Heart left ventricle (tissue), 16 donors: ENCODE data around the gene DTWD2. TPM values are rescaled to one million over a fixed set of nuclear protein-coding genes. Genes with fewer than 3 reads are reported as not detected.

ENCODE experiments used
- ATAC-seq, 4 donors: fragments of 200-7000 bp; cut with Tn5 transposase; one replicate each; pipeline ENCODE4 v1.9.1; 2020 to 2022; ENCODE audit warnings: moderate library complexity in 4 of 4, mild to moderate bottlenecking in 3 of 4, moderate number of reproducible peaks in 1 of 4
- DNase-seq, 5 donors: peaks; one replicate each; pipeline ENCODE4 v3.0.0-alpha.2; 2020
- H3K27ac ChIP-seq, 12 donors: fragments of 200-600 bp; sonication (generic) in 4 of 12; one replicate each; pipeline versions ENCODE4 v1.5.0 to v1.8.0; 2016 to 2022; ENCODE audit warnings: mild to moderate bottlenecking in 2 of 12
- H3K27me3 ChIP-seq, 9 donors: fragments of 200-600 bp; sonication (generic) in 2 of 9; one replicate each; pipeline versions ENCODE4 v1.5.1 to v1.8.0; 2016 to 2022; ENCODE audit warnings: mild to moderate bottlenecking in 3 of 9
- H3K36me3 ChIP-seq, 9 donors: fragments of 200-600 bp; sonication (generic) in 2 of 9; one replicate each; pipeline versions ENCODE4 v1.5.0 to v1.8.0; 2018 to 2022; ENCODE audit warnings: mild to moderate bottlenecking in 2 of 9
- H3K4me1 ChIP-seq, 12 donors: fragments of 200-600 bp; sonication (generic) in 4 of 12; one replicate each; pipeline versions ENCODE4 v1.5.0 to v1.8.0; 2016 to 2022; ENCODE audit warnings: mild to moderate bottlenecking in 3 of 12
- H3K4me3 ChIP-seq, 12 donors: fragments of 200-600 bp; sonication (generic) in 4 of 12; one replicate each; pipeline versions ENCODE4 v1.5.0 to v1.8.0; 2017 to 2022; ENCODE audit warnings: mild to moderate bottlenecking in 9 of 12, moderate library complexity in 4 of 12
- H3K9me3 ChIP-seq, 12 donors: fragments of 200-600 bp; sonication (generic) in 4 of 12; one replicate each; pipeline versions ENCODE4 v1.5.0 to v1.8.0; 2016 to 2022; ENCODE audit warnings: mild to moderate bottlenecking in 1 of 12
- POLR2A ChIP-seq, 2 donors: fragments of 450-650 bp; IDR thresholded peaks; one replicate each; pipeline ENCODE4 v1.6.1; 2017; ENCODE audit warnings: antibody characterized with exemption in 2 of 2, mild to moderate bottlenecking in 2 of 2, moderate library complexity in 2 of 2
- WGBS, 4 donors: extraction: QIAGEN DNeasy Blood & Tissue Kit in 2 of 4; methylation state at CpG; one replicate each; pipeline versions ENCODE4 v1.1.5 to v1.1.7; 2013 to 2018; 5-methylcytosine and 5-hydroxymethylcytosine counted together
- intact Hi-C, 10 donors: fragments of 100-400 bp; cut with DNase I; formaldehyde crosslinking; loops; one replicate each; pipeline versions ENCODE4 v1.11.1 to v1.14.2; 2022
- polyA plus RNA-seq, 2 donors: library from polyadenylated mRNA; stranded (reverse); fragments of 200-250 nt; gene quantifications; one replicate each; pipeline ENCODE4 v1.2.3, GENCODE V29; 2013
- total RNA-seq, 9 donors: library from RNA; depleted of rRNA in 2 of 9; stranded (reverse); fragments of >200 nt in 2 of 9; fragmentation: NEBNext Ultra II Directional in 3 of 9; extraction: Animal tissue kit (Norgen Biotek cat#: 25700) in 3 of 9; gene quantifications; one replicate each; pipeline versions ENCODE4 v1.1.0 to v1.2.4, GENCODE V29; 2016 to 2023
- TF ChIP-seq, protein P1 (sequence below), 12 donors: fragments of 200-600 bp; sonication (generic) in 4 of 12; IDR thresholded peaks; one replicate each; pipeline versions ENCODE4 v1.5.0 to v1.8.0; 2018 to 2022; ENCODE audit warnings: antibody characterized with exemption in 12 of 12, mild to moderate bottlenecking in 5 of 12
- donor health status: ischemic (EF 13 %, LVEDD 7.1; RV severe dilation, severe dysfunction).
- donor health status: healthy with polysubstance abuse.
- donor health status: DM: no; HTN: yes; CAD: no.
- donor health status: DM: no; HTN: no; CAD: no.
- donor health status: ischemic (EF 25% LVEDD 6.9; RV normal size, moderate dysfunction).
- donor health status: ischemic (EF 25% LVEDD 5.7; RV mildly dilated, moderate dysfunction).
- donor health status: healthy.
- donor health status: DM: yes; HTN: yes; CAD: no.
- donor health status: ischemic (EF 35%, LVEDD 5.7; RV mildly dilated, moderate dysfunction).
- donor health status: nonischemic (EF 11% LVEDD 7.7; RV severe dilation, severe dysfunction).
- donor health status: DM: yes; HTN: yes; CAD: no.
- donor health status: PGD.
- donor health status: ischemic (EF 29% LVEDD 5.4; RV normal size, mild dysfunction).
- donor health status: nonischemic (EF 23%, LVEDD 6.1; RV moderate dilation, normal function).

Gene DTWD2
- total and polyA plus RNA-seq, 11 donors: 3.2 to 16.0 (median 11.7) TPM

DNA sequence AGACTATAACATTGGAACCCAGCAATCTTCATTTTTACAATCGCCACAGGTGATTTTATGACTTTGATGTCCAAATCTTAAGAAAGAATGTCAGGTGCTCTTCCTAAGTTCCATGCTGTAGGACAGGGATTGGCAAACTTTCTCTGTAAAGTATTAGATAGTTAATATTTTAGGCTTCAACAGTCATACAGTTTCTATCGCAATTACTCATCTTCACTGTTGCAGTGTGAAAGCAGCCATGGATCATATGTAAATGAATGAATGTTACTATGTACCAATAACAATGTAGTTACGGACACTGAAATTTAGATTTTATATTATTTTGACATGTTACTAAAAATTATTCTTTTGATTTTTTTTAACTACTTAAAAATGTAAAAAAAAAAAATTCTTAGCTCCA lies 169.7 kb downstream of the DTWD2 start:
- Histone ChIP-seq H3K36me3 (no peaks in the 10 kb centered on the region), H3K27me3 (no peaks in the 10 kb centered on the region), H3K9me3 (peaks cover 0 to 21% (median 0%) of the 10 kb centered on the region in 12 donors), H3K4me3 (no peak overlapping the region), H3K27ac (no peak overlapping the region), H3K4me1 (no peaks in the 10 kb centered on the region)
- TF ChIP-seq, protein P1, sequence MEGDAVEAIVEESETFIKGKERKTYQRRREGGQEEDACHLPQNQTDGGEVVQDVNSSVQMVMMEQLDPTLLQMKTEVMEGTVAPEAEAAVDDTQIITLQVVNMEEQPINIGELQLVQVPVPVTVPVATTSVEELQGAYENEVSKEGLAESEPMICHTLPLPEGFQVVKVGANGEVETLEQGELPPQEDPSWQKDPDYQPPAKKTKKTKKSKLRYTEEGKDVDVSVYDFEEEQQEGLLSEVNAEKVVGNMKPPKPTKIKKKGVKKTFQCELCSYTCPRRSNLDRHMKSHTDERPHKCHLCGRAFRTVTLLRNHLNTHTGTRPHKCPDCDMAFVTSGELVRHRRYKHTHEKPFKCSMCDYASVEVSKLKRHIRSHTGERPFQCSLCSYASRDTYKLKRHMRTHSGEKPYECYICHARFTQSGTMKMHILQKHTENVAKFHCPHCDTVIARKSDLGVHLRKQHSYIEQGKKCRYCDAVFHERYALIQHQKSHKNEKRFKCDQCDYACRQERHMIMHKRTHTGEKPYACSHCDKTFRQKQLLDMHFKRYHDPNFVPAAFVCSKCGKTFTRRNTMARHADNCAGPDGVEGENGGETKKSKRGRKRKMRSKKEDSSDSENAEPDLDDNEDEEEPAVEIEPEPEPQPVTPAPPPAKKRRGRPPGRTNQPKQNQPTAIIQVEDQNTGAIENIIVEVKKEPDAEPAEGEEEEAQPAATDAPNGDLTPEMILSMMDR (IDR thresholded peaks at IDR 0.05): no peak
- no peak for TF ChIP-seq POLR2A (IDR thresholded peaks at IDR 0.05)
- DNase-seq: no peak
- ATAC-seq: no peak
- intact Hi-C loops: no loop called here
- 94 to 96% (median 95%) methylated on average over 3 of the region's 3 CpGs for WGBS, 4 donors

DNA sequence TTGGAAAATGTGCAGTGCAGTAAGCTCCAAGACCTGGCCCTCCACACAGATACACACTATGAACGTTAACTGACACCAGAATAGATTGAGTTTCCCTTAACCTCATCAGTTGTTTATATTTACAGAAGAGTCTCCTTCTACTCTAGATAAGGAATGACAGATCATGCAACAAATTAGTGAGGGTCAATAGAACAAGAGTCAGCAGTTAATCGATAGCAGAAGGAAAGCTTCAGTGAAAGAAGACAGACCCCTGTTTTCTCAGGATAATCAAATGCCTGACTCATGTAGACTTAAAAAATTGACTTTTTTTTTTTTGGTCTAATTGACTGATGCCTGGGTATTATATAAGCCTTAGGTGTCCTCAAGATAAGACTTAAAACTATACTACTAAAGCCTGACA lies 179.9 kb downstream of the DTWD2 start:
- TF ChIP-seq, protein P1 (IDR thresholded peaks at IDR 0.05): no peak
- TF ChIP-seq POLR2A (IDR thresholded peaks at IDR 0.05): no peak
- H3K4me3 ChIP-seq: no peak overlapping the region
- no peak for ATAC-seq
- no peaks in the 10 kb centered on the region for H3K4me1 ChIP-seq
- peaks cover 0 to 26% (median 7%) of the 10 kb centered on the region in 12 donors for H3K9me3 ChIP-seq
- no peaks in the 10 kb centered on the region for H3K36me3 ChIP-seq
- no peaks in the 10 kb centered on the region for H3K27me3 ChIP-seq
- DNase-seq: no peak
- H3K27ac ChIP-seq: no peak overlapping the region
- 26 to 45% (median 40%) methylated on average over 2 of the region's 2 CpGs for WGBS, 4 donors
- intact Hi-C loops: no loop called here

DNA sequence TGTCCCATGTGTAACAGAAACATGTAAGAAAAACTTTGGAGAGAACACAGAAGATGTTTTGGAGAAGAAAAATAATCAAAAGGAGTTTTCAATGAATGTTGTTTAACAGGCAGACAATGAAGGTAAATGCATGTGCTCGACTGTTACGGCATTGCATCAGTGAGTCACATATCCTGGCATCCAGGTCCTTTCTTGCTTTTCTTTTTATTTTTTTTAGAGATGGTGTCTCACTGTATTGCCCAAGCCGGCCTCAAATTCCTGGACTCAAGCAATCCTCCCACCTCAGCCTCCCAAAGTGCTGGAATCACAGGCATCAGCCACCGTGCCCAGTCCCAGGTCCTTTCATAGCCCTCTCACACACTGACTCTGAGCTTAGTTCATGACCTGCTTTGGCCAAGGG lies 181.8 kb downstream of the DTWD2 start:
- TF ChIP-seq, protein P1 (IDR thresholded peaks at IDR 0.05): no peak
- no peak for TF ChIP-seq POLR2A (IDR thresholded peaks at IDR 0.05)
- no peaks in the 10 kb centered on the region for H3K36me3 ChIP-seq
- H3K9me3 ChIP-seq: peaks cover 0 to 16% (median 7%) of the 10 kb centered on the region in 12 donors
- H3K27me3 ChIP-seq: no peaks in the 10 kb centered on the region
- ATAC-seq (no peak), DNase-seq (no peak)
- 89 to 91% (median 89%) methylated on average over 4 of the region's 4 CpGs for WGBS, 4 donors
- no peak overlapping the region for H3K4me3 ChIP-seq
- H3K27ac ChIP-seq: no peak overlapping the region
- no peaks in the 10 kb centered on the region for H3K4me1 ChIP-seq
- intact Hi-C loops: no loop called here

DNA sequence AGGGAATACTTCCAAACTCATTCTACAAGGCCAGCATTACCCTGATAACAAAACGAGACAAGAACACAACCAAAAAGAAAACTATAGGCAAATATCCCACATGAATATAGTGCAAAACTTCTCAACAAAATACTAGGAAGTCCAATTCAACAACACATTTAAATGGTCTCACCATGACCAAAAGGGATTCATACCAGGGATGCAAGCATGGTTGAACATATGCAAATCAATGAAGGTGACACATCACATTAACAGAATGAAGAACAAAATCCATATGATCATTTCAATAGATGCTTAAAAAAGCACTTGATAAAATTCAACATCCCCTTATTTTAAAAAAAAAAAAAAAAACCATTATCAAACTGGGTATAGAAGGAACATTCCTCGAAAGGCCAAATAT lies 186.0 kb downstream of the DTWD2 start:
- Histone ChIP-seq H3K27me3 (no peaks in the 10 kb centered on the region), H3K4me3 (no peak overlapping the region), H3K36me3 (no peaks in the 10 kb centered on the region), H3K4me1 (no peaks in the 10 kb centered on the region), H3K9me3 (peaks cover 0 to 6% (median 0%) of the 10 kb centered on the region in 12 donors), H3K27ac (no peak overlapping the region)
- no peak for DNase-seq
- WGBS, 4 donors: 74 to 85% (median 78%) methylated on average over 2 of the region's 2 CpGs
- TF ChIP-seq, protein P1 (IDR thresholded peaks at IDR 0.05): no peak
- no peak for TF ChIP-seq POLR2A (IDR thresholded peaks at IDR 0.05)
- intact Hi-C loops: no loop called here
- no peak for ATAC-seq
